ENCODE results near the gene HOXC6. TPM values are rescaled to one million over a fixed set of nuclear protein-coding genes. Genes with fewer than 3 reads are reported as not detected.

The HOXC6 gene
- total RNA-seq, 1 donor from 2014 or later = not detected

- DNase-seq (ENCODE audit: low spot score in 2 of 2) = no peak
- no peak for FAIRE-seq
Observed at GRCh38 chr12:54051874-54052437, 23.7 kb downstream of the HOXC6 start.

- DNase-seq (ENCODE audit: low spot score in 2 of 2) (no peak), FAIRE-seq (no peak)
Observed at GRCh38 chr12:54052438-54053002, 24.3 kb downstream of the HOXC6 start.

GRCh38 chr12:54053003-54053750, 24.9 kb downstream of the HOXC6 start:
- FAIRE-seq = no peak
- DNase-seq (ENCODE audit: low spot score in 2 of 2) = no peak

- no peak for DNase-seq (ENCODE audit: low spot score in 2 of 2)
Observed at GRCh38 chr12:54053751-54054741, 25.8 kb downstream of the HOXC6 start, which contains the start of gene HOXC4. HOXC4 (plus strand) TSS chr12:54053835; CDS start chr12:54053923, 88 bp downstream.

GRCh38 chr12:54054742-54055194, 26.5 kb downstream of the HOXC6 start:
- no peak for FAIRE-seq
- DNase-seq (ENCODE audit: low spot score in 2 of 2) = no peak

More at GRCh38 chr12:54053751-54054741, 25.8 kb downstream of the HOXC6 start, which contains the start of gene HOXC4:
- FAIRE-seq = no peak

GRCh38 chr12:54055552-54055951, 27.3 kb downstream of the HOXC6 start:
- FAIRE-seq (no peak), DNase-seq (ENCODE audit: low spot score in 2 of 2) (no peak)

GRCh38 chr12:54056110-54056509, 27.9 kb downstream of the HOXC6 start:
- no peak for DNase-seq (ENCODE audit: low spot score in 2 of 2)

GRCh38 chr12:54058128-54058768, 30.0 kb downstream of the HOXC6 start:
- FAIRE-seq = no peak

More at GRCh38 chr12:54056110-54056509, 27.9 kb downstream of the HOXC6 start:
- FAIRE-seq = no peak

GRCh38 chr12:54059668-54060067, 31.4 kb downstream of the HOXC6 start:
- no peak for FAIRE-seq
- no peak for DNase-seq (ENCODE audit: low spot score in 2 of 2)

More at GRCh38 chr12:54058128-54058768, 30.0 kb downstream of the HOXC6 start:
- no peak for DNase-seq (ENCODE audit: low spot score in 2 of 2)

GRCh38 chr12:54060174-54060974, 32.1 kb downstream of the HOXC6 start:
- FAIRE-seq = no peak
- no peak for DNase-seq (ENCODE audit: low spot score in 2 of 2)

- FAIRE-seq (no peak), DNase-seq (ENCODE audit: low spot score in 2 of 2) (no peak)
Observed at GRCh38 chr12:54060975-54061778, 32.9 kb downstream of the HOXC6 start.

GRCh38 chr12:54065677-54066076, 37.4 kb downstream of the HOXC6 start:
- DNase-seq (ENCODE audit: low spot score in 2 of 2) (no peak), FAIRE-seq (no peak)

GRCh38 chr12:54066408-54066807, 38.2 kb downstream of the HOXC6 start:
- no peak for DNase-seq (ENCODE audit: low spot score in 2 of 2)
- no peak for FAIRE-seq

- FAIRE-seq = no peak
- DNase-seq (ENCODE audit: low spot score in 2 of 2) = no peak
Observed at GRCh38 chr12:54068418-54069070, 40.3 kb downstream of the HOXC6 start.

GRCh38 chr12:54071942-54072341, 43.7 kb downstream of the HOXC6 start:
- no peak for FAIRE-seq
- DNase-seq (ENCODE audit: low spot score in 2 of 2) = no peak

GRCh38 chr12:54074308-54074707, 46.1 kb downstream of the HOXC6 start:
- FAIRE-seq (no peak), DNase-seq (ENCODE audit: low spot score in 2 of 2) (no peak)

- FAIRE-seq (no peak), DNase-seq (ENCODE audit: low spot score in 2 of 2) (no peak)
Observed at GRCh38 chr12:54075409-54075808, 47.2 kb downstream of the HOXC6 start.

- FAIRE-seq (no peak), DNase-seq (ENCODE audit: low spot score in 2 of 2) (no peak)
Observed at GRCh38 chr12:54075974-54076373, 47.7 kb downstream of the HOXC6 start.

Measured in frontal cortex (tissue), 4 donors.